Fibroblast of villous mesenchyme (primary cell): ENCODE measurements around the gene APOBEC3G. TPM values are rescaled to one million over a fixed set of nuclear protein-coding genes. Genes with fewer than 3 reads are reported as not detected.

Source experiments
- DNase-seq: peaks from one replicate; pipeline ENCODE4 v3.0.0-alpha.2; 2010; ENCODE audit warnings: low read depth
- H3K4me3 ChIP-seq: 2 replicates; pipeline ENCODE4 v1.5.1; 2011; ENCODE audit warnings: low read depth, mild to moderate bottlenecking, low read length
- total RNA-seq: library from RNA; depleted of rRNA; stranded (reverse); fragments of >200 nt; gene quantifications from 2 replicates; pipeline ENCODE4 v1.2.3, GENCODE V29; 2012
- TF ChIP-seq, protein P1 (sequence below): IDR thresholded peaks from 2 replicates; pipeline ENCODE4 v1.5.1; 2012; ENCODE audit warnings: low read depth, mild to moderate bottlenecking, low read length; ENCODE audit not compliant: insufficient read depth

Gene APOBEC3G
- total RNA-seq, 1 donor, result 12.1 TPM

DNA sequence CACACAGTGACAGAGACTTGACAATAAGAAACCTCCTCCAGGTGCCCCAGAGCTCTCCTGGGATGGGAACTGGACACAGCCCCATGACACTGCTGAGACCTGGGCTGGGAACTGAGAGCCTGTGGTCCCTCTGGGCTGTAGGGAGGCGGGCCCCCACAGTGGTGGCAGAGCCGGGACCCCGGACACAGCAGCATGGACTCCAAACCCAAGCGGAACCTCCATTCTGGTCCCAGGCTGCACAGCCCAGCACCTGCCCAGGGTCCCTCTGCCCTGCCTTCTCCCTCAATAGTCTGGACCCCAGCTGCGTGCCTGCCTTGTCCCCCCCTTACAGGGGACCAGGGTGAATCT lies 11.6 kb downstream of the APOBEC3G start:
- no peak overlapping the region for H3K4me3 ChIP-seq
- TF ChIP-seq, protein P1, sequence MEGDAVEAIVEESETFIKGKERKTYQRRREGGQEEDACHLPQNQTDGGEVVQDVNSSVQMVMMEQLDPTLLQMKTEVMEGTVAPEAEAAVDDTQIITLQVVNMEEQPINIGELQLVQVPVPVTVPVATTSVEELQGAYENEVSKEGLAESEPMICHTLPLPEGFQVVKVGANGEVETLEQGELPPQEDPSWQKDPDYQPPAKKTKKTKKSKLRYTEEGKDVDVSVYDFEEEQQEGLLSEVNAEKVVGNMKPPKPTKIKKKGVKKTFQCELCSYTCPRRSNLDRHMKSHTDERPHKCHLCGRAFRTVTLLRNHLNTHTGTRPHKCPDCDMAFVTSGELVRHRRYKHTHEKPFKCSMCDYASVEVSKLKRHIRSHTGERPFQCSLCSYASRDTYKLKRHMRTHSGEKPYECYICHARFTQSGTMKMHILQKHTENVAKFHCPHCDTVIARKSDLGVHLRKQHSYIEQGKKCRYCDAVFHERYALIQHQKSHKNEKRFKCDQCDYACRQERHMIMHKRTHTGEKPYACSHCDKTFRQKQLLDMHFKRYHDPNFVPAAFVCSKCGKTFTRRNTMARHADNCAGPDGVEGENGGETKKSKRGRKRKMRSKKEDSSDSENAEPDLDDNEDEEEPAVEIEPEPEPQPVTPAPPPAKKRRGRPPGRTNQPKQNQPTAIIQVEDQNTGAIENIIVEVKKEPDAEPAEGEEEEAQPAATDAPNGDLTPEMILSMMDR, result no peak
- no peak for DNase-seq

DNA sequence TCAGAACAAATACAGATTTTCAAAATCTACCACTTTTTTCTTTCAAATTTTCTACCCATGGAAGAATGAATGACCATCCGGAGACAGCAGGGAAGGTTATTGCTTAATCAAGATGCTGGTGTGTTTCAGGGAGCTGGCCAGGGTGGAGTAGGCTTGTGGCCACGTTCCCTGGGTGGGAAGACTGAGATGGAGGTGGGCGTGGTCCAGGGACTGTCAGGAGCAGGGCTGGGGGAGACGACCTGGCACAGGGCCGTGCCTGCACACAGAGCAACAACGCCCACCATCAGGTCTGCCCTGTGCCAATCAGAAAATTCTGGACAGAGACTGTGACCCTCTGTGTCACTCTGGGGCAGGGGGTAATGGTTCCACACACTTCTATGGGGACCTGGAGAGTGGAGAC lies 12.9 kb downstream of the APOBEC3G start:
- TF ChIP-seq, protein P1, result no peak
- no peak for DNase-seq
- no peak overlapping the region for H3K4me3 ChIP-seq

DNA sequence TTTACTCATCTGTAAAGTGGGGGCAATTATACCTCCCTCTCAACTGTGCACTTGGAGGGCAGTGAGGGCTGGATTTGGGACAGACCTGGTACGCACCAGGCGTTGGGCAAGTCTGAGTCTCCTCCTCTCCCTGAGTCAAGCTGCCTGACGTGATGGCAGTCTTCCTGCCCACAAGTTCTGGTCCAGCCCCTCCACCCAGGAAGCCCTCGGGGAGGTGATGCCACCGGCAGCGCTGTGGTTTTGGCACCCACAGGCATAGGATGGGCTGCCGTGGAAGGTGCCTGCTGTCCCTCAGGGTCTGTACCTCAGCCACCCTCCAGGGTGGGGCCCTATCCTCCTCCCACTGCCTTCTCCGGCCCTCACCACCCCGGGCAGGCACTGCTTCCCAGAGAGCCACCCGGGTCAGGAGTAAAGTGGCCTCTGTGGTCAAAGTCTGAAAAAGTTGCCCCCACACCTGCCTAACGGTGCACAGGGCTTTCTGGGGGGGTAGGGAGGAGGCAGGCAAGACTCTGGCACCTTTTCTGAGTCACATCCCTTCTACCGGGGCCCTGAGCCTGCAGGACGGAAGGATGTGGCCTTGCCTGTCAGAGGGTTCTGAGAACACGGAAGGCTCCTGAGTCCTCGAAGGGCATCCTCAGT lies 13.5 kb downstream of the APOBEC3G start:
- H3K4me3 ChIP-seq, result no peak overlapping the region
- DNase-seq, result no peak
- TF ChIP-seq, protein P1, result no peak

DNA sequence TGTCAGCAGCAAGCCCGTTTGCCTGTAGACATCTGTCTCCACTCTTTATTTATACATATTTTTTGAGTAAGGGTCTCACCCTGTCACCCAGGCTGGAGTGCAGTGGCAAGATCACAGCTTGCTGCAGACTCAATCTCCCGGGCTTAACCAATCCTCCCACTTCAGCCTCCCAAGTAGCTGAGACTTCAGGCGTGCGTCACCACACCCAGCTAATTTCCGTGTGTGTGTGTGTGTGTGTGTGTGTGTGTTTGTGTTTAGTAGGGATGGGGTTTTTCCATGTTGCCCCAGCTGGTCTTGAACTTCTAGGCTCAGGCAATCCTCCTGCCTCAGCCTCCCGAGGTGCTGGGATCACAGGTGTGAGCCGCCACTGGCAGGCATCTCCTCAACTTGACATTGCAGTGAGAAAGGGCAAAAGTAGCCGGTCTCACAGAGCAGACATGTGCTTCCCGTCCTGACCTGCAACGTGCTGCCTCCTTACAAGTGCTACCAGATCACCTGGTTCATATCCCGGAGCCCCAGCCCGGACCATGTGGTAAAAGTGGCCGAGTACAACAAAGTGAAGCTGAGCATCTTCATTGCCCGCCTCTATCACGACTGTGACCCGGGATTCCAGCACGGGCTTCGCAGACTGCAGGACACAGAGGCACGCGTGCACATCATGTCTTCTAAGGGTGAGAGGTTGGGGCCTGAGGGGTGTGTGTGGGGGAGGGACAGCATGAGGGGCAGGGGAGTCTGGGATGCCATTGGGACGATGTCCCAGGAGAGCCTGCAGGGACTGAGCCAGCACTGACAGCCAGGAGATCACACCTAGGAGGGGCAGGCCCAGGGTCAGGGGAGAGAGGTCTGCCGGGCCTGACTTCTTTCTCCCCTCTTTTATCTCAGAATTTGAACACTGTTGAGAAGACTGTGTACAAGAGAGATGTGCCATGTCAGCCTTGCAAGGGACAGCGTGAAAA lies 14.3 kb downstream of the APOBEC3G start:
- TF ChIP-seq, protein P1, result no peak
- H3K4me3 ChIP-seq, result no peak overlapping the region
- DNase-seq, result no peak

DNA sequence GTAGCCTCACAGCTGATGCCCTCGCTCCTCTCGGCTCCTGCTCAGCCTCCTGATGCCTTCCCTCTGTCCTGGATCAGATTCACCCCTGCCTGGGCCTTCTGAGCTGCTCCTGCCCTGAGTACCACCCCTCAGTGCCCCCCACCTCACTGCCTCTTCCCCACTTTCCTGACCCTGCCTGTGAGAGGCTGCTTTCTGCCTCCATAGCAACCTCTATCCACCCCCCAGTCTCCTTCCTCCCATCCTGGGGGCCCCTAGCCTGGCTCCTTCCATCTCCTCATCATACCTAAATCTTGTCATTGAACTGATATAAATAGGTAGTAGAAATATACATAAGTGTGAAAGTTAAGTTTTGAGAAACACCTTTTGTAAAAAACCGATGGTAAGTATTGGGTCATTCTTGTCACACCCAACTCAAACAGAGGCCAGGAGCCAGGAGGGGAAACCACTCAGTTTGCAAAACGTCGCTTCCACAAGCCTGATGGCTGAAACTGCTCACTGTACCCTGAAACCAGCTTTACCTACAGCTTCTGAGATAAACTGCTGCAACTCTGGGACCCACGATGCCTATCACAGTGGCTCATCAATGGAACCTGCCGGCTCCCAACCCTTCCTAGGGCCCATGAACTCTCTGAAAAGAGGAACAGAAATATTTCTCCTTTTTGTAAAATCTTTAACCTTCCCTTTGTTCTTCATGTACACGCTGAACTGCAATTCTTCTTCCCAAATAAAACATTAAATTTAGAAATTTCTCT lies 15.2 kb downstream of the APOBEC3G start:
- TF ChIP-seq, protein P1, result no peak
- H3K4me3 ChIP-seq, result no peak overlapping the region
- DNase-seq, result no peak

DNA sequence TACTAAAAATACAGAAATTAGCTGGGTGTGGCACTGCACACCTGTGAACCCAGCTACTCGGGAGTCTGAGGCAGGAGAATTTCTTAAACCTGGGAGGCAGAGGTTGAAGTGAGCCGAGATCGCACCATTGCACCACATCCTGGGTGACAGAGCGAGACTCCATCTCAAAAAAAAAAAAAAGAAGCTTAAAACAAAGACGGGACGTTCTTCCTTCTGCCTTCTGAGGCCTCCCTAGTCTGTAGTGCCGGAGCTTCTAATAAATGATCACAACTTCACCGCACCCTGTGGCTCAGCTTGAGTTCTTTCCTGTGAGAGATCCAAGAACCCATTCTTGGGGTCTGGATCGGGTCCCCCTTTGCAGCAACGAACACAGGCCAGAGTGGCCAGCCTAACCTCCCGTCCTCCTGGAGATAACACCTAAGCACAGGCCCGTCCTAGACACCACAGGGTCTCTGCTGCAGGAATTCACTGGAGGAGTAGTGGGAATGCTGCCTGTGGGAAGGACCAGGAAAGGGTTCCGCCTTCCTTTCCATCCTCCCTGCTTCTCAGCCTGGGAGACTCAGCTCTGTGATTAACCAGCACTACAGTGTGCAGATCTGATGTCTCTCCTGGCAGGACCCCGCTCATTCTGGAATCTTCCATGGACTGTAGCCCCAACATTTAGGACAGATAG lies 17.8 kb downstream of the APOBEC3G start:
- DNase-seq, result no peak
- H3K4me3 ChIP-seq, result no peak overlapping the region
- TF ChIP-seq, protein P1, result no peak
